Measurements from ENCODE around the gene KIF3B.
"Not testable (repeated sequence)": the region's sequence is repeated elsewhere in the genome, so short reads cannot be mapped to it uniquely, and the experiment has no call there.

Gene KIF3B

GRCh38 chr20:32333181-32333987 is 55.9 kb downstream of the KIF3B start:
- DNase-seq, result no peak

GRCh38 chr20:32333988-32334885 is 56.8 kb downstream of the KIF3B start:
- no peak for DNase-seq

- DNase-seq, result no peak
Observed at GRCh38 chr20:32336918-32337347, 59.5 kb downstream of the KIF3B start.

- DNase-seq, result no peak
Observed at GRCh38 chr20:32337937-32338661, 60.6 kb downstream of the KIF3B start.

- no peak for DNase-seq
Observed at GRCh38 chr20:32338665-32339064, 61.2 kb downstream of the KIF3B start.

- DNase-seq, result no peak
Observed at GRCh38 chr20:32339116-32339515, 61.7 kb downstream of the KIF3B start.

GRCh38 chr20:32341053-32341452 is 63.6 kb downstream of the KIF3B start:
- not testable (repeated sequence) for DNase-seq

GRCh38 chr20:32343439-32343838 is 66.0 kb downstream of the KIF3B start:
- DNase-seq, result no peak

- DNase-seq, result no peak
Observed at GRCh38 chr20:32344835-32345506, 67.5 kb downstream of the KIF3B start.

- no peak for DNase-seq
Observed at GRCh38 chr20:32348207-32348606, 70.8 kb downstream of the KIF3B start.

- DNase-seq, result no peak
Observed at GRCh38 chr20:32350421-32350820, 73.0 kb downstream of the KIF3B start.

GRCh38 chr20:32352121-32352720 is 74.8 kb downstream of the KIF3B start:
- DNase-seq, result no peak

- no peak for DNase-seq
Observed at GRCh38 chr20:32353848-32354496, 76.5 kb downstream of the KIF3B start.

GRCh38 chr20:32354592-32355416 is 77.4 kb downstream of the KIF3B start:
- DNase-seq, result no peak

- no peak for DNase-seq
Observed at GRCh38 chr20:32355417-32355841, 78.0 kb downstream of the KIF3B start.

- DNase-seq, result not testable (repeated sequence)
Observed at GRCh38 chr20:32355907-32356621, 78.6 kb downstream of the KIF3B start.

GRCh38 chr20:32356622-32357374 is 79.3 kb downstream of the KIF3B start:
- no peak for DNase-seq

GRCh38 chr20:32357375-32357868 is 80.0 kb downstream of the KIF3B start:
- no peak for DNase-seq

Measured in DMS 273 treated with DMSO at 0.1 percent for 48 hours (cell line).